ENCODE results near the gene RCC1. TPM values are rescaled to one million over a fixed set of nuclear protein-coding genes. Genes with fewer than 3 reads are reported as not detected.

Gene RCC1
- total and polyA plus RNA-seq, 2 donors (not counting 1 experiment from before 2014, with no cell fraction given): 16.4 to 63.6 TPM

- Histone ChIP-seq H3K4me2 (ENCODE audit: extremely low read depth, insufficient read depth, low read length) (no peak overlapping the region), H3K4me3 (replicated peaks in 1 of 4; ENCODE audit: control extremely low read depth in 1 of 4, insufficient read depth in 1 of 4, low read depth in 3 of 4, low read length in 4 of 4) (no peak overlapping the region), H2AFZ (ENCODE audit: low read length) (no peak overlapping the region), H3K9me3 (ENCODE audit: control insufficient read depth, insufficient read depth, low read depth, low read length) (no peaks in the 10 kb centered on the region), H3K9ac (ENCODE audit: insufficient read depth, low read length) (no peak overlapping the region), H3K27ac (ENCODE audit: insufficient read depth, low read length) (no peak overlapping the region), H3K4me1 (ENCODE audit: control insufficient read depth, extremely low read depth, insufficient read depth, low read length) (no peaks in the 10 kb centered on the region), H4K20me1 (ENCODE audit: control insufficient read depth, extremely low read depth, insufficient read depth, low read length) (no peaks in the 10 kb centered on the region), H3K36me3 (ENCODE audit: control insufficient read depth, insufficient read depth, low read length) (peaks cover 8% of the 10 kb centered on the region), H3K27me3 (ENCODE audit: control insufficient read depth, insufficient read depth, low read length) (no peaks in the 10 kb centered on the region), H3K79me2 (ENCODE audit: control insufficient read depth, insufficient read depth, low read length) (peaks cover 5% of the 10 kb centered on the region)
- no peak for TF ChIP-seq EZH2 (IDR thresholded peaks at IDR 0.05; ENCODE audit: low read length, missing control alignments)
- no peak for TF ChIP-seq CTCF (conservative IDR thresholded peaks at IDR 0.05 in 1 of 2, IDR thresholded peaks at IDR 0.05 in 1 of 2; ENCODE audit: low read depth in 1 of 2, low read length in 2 of 2)
- DNase-seq (ENCODE audit: low read depth in 2 of 2): no peak
Observed at GRCh38 chr1:28530456-28530855, 24.6 kb downstream of the RCC1 start.

- no peaks in the 10 kb centered on the region for H3K4me1 ChIP-seq (ENCODE audit: control insufficient read depth, extremely low read depth, insufficient read depth, low read length)
- H3K9me3 ChIP-seq (ENCODE audit: control insufficient read depth, insufficient read depth, low read depth, low read length): no peaks in the 10 kb centered on the region
- peaks cover 25% of the 10 kb centered on the region for H3K36me3 ChIP-seq (ENCODE audit: control insufficient read depth, insufficient read depth, low read length)
Observed at GRCh38 chr1:28534671-28535070, 28.8 kb downstream of the RCC1 start.

DNA sequence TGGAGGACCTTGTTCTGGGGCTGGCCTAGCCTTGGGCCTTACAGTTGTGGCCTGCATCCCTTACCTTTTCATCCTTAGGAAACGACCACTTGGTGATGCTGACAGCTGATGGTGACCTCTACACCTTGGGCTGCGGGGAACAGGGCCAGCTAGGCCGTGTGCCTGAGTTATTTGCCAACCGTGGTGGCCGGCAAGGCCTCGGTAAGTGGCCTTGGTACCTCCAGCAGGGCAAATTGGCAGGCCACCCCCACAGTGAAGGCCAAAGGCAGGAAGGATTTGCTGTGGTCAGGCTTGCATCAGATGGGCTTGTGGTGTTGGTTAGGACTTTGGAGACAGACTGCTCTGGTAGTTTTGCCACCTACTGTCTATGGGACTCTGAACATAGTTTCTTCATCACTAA is 29.3 kb downstream of the RCC1 start:
- TF ChIP-seq EZH2 (IDR thresholded peaks at IDR 0.05; ENCODE audit: low read length, missing control alignments) (no peak), CTCF (conservative IDR thresholded peaks at IDR 0.05 in 1 of 2, IDR thresholded peaks at IDR 0.05 in 1 of 2; ENCODE audit: low read depth in 1 of 2, low read length in 2 of 2) (no peak)

More at GRCh38 chr1:28534671-28535070, 28.8 kb downstream of the RCC1 start:
- Histone ChIP-seq H3K4me3 (replicated peaks in 1 of 4; ENCODE audit: control extremely low read depth in 1 of 4, insufficient read depth in 1 of 4, low read depth in 3 of 4, low read length in 4 of 4) (no peak overlapping the region), H3K9ac (ENCODE audit: insufficient read depth, low read length) (no peak overlapping the region), H3K79me2 (ENCODE audit: control insufficient read depth, insufficient read depth, low read length) (no peaks in the 10 kb centered on the region), H3K4me2 (ENCODE audit: extremely low read depth, insufficient read depth, low read length) (no peak overlapping the region), H4K20me1 (ENCODE audit: control insufficient read depth, extremely low read depth, insufficient read depth, low read length) (no peaks in the 10 kb centered on the region), H3K27me3 (ENCODE audit: control insufficient read depth, insufficient read depth, low read length) (no peaks in the 10 kb centered on the region), H2AFZ (ENCODE audit: low read length) (no peak overlapping the region), H3K27ac (ENCODE audit: insufficient read depth, low read length) (no peak overlapping the region)
- no peak for DNase-seq (ENCODE audit: low read depth in 2 of 2)
- TF ChIP-seq EZH2 (IDR thresholded peaks at IDR 0.05; ENCODE audit: low read length, missing control alignments): no peak
- no peak for TF ChIP-seq CTCF (conservative IDR thresholded peaks at IDR 0.05 in 1 of 2, IDR thresholded peaks at IDR 0.05 in 1 of 2; ENCODE audit: low read depth in 1 of 2, low read length in 2 of 2)

More for the DNA sequence above, 29.3 kb downstream of the RCC1 start:
- DNase-seq (ENCODE audit: low read depth in 2 of 2): no peak
- Histone ChIP-seq H3K27ac (ENCODE audit: insufficient read depth, low read length) (no peak overlapping the region), H3K79me2 (ENCODE audit: control insufficient read depth, insufficient read depth, low read length) (no peaks in the 10 kb centered on the region), H3K4me2 (ENCODE audit: extremely low read depth, insufficient read depth, low read length) (no peak overlapping the region), H3K36me3 (ENCODE audit: control insufficient read depth, insufficient read depth, low read length) (peaks cover 25% of the 10 kb centered on the region), H2AFZ (ENCODE audit: low read length) (no peak overlapping the region), H3K27me3 (ENCODE audit: control insufficient read depth, insufficient read depth, low read length) (no peaks in the 10 kb centered on the region), H3K9ac (ENCODE audit: insufficient read depth, low read length) (no peak overlapping the region), H3K4me3 (replicated peaks in 1 of 4; ENCODE audit: control extremely low read depth in 1 of 4, insufficient read depth in 1 of 4, low read depth in 3 of 4, low read length in 4 of 4) (no peak overlapping the region), H3K9me3 (ENCODE audit: control insufficient read depth, insufficient read depth, low read depth, low read length) (no peaks in the 10 kb centered on the region), H3K4me1 (ENCODE audit: control insufficient read depth, extremely low read depth, insufficient read depth, low read length) (no peaks in the 10 kb centered on the region), H4K20me1 (ENCODE audit: control insufficient read depth, extremely low read depth, insufficient read depth, low read length) (no peaks in the 10 kb centered on the region)

Measured in fibroblast of lung (primary cell).